HEK293 (cell line): ENCODE data around the gene THUMPD1.

ENCODE experiments used
- CTCF ChIA-PET: fragments of 350-600 bp; formaldehyde crosslinking; extraction: SDS; loops from one replicate; lab custom pipeline; 2021; ENCODE audit warnings: antibody characterized with exemption; lab: Yijun Ruan, JAX
- POLR2A ChIA-PET: fragments of 300-600 bp; formaldehyde crosslinking; extraction: SDS; loops from one replicate; lab custom pipeline; 2020; ENCODE audit warnings: antibody characterized with exemption, inconsistent platforms; lab: Yijun Ruan, JAX
- H3K27ac ChIP-seq: fragments of 200-500 bp; sonication (Bioruptor generic); 2 replicates; pipeline ENCODE4 v1.5.1; 2014; ENCODE audit warnings: low read depth, low read length, control low read depth, inconsistent platforms; ENCODE audit errors: extremely low read depth
- H3K36me3 ChIP-seq, 2 experiments: fragments of 200-500 bp in 1 of 2; sonication (Bioruptor generic) in 1 of 2; 1 replicate in 1 of 2; 2 replicates in 1 of 2; pipeline ENCODE4 v1.5.1; 2014 to 2017; ENCODE audit warnings: inconsistent platforms in 2 of 2, low read length in 2 of 2; ENCODE audit not compliant: control insufficient read depth in 2 of 2, insufficient read depth in 1 of 2
- H3K4me1 ChIP-seq: fragments of 200-500 bp; sonication (Bioruptor generic); 2 replicates; pipeline ENCODE4 v1.5.1; 2014; ENCODE audit warnings: mild to moderate bottlenecking, low read length, inconsistent platforms; ENCODE audit not compliant: control insufficient read depth, insufficient read depth
- H3K4me3 ChIP-seq: 2 replicates; pipeline ENCODE4 v1.5.1; 2011; ENCODE audit warnings: low read depth, mild to moderate bottlenecking, control low read depth, low read length, moderate library complexity
- H3K9me3 ChIP-seq: fragments of 200-500 bp; sonication (Bioruptor generic); 2 replicates; pipeline ENCODE4 v1.5.1; 2014; ENCODE audit warnings: low read depth, low read length, inconsistent platforms; ENCODE audit not compliant: control insufficient read depth, insufficient read depth
- KLF10 ChIP-seq: fragments of 450-650 bp; IDR thresholded peaks from 2 replicates; pipeline ENCODE4 v1.5.1; 2018; ENCODE audit warnings: missing biosample characterization, mild to moderate bottlenecking, missing genetic modification characterization
- KLF7 ChIP-seq: fragments of 450-650 bp; formaldehyde crosslinking; IDR thresholded peaks from 2 replicates; pipeline ENCODE4 v1.5.1; 2016; ENCODE audit warnings: missing biosample characterization, missing genetic modification characterization, borderline replicate concordance
- MYNN ChIP-seq: fragments of 450-650 bp; formaldehyde crosslinking; IDR thresholded peaks from 2 replicates; pipeline ENCODE4 v1.5.1; 2016; ENCODE audit warnings: missing biosample characterization, missing genetic modification characterization, borderline replicate concordance
- PRDM10 ChIP-seq: fragments of 450-650 bp; formaldehyde crosslinking; IDR thresholded peaks from 2 replicates; pipeline ENCODE4 v1.5.1; 2016; ENCODE audit warnings: missing biosample characterization, missing genetic modification characterization
- TSHZ1 ChIP-seq: fragments of 450-650 bp; formaldehyde crosslinking; IDR thresholded peaks from 2 replicates; pipeline ENCODE4 v1.5.1; 2016; ENCODE audit warnings: missing biosample characterization, missing genetic modification characterization, borderline replicate concordance
- ZBTB17 ChIP-seq: fragments of 450-650 bp; formaldehyde crosslinking; IDR thresholded peaks from 2 replicates; pipeline ENCODE4 v1.5.1; 2016; ENCODE audit warnings: missing biosample characterization, missing genetic modification characterization
- ZBTB21 ChIP-seq: fragments of 450-650 bp; formaldehyde crosslinking; IDR thresholded peaks from 2 replicates; pipeline ENCODE4 v1.5.1; 2017; ENCODE audit warnings: missing biosample characterization, missing genetic modification characterization
- ZBTB26 ChIP-seq: fragments of 450-650 bp; formaldehyde crosslinking; optimal IDR thresholded peaks from 2 replicates; pipeline ENCODE3; 2016; ENCODE audit warnings: missing biosample characterization, mild to moderate bottlenecking, missing genetic modification characterization
- ZBTB49 ChIP-seq: fragments of 450-650 bp; formaldehyde crosslinking; IDR thresholded peaks from 2 replicates; pipeline ENCODE4 v1.5.1; 2016; ENCODE audit warnings: missing biosample characterization, missing genetic modification characterization, low read depth
- ZNF10 ChIP-seq: fragments of 450-650 bp; formaldehyde crosslinking; IDR thresholded peaks from 2 replicates; pipeline ENCODE4 v1.5.1; 2017; ENCODE audit warnings: missing biosample characterization, missing genetic modification characterization
- ZNF16 ChIP-seq: fragments of 450-650 bp; formaldehyde crosslinking; IDR thresholded peaks from 2 replicates; pipeline ENCODE4 v1.5.1; 2016; ENCODE audit warnings: low read depth, missing biosample characterization, missing genetic modification characterization
- ZNF18 ChIP-seq: fragments of 450-650 bp; formaldehyde crosslinking; IDR thresholded peaks from 2 replicates; pipeline ENCODE4 v1.5.1; 2016; ENCODE audit warnings: missing biosample characterization, missing genetic modification characterization
- ZNF311 ChIP-seq: fragments of 450-650 bp; formaldehyde crosslinking; IDR thresholded peaks from 2 replicates; pipeline ENCODE4 v1.5.1; 2017; ENCODE audit warnings: missing biosample characterization, missing genetic modification characterization, borderline replicate concordance
- ZNF324 ChIP-seq: fragments of 450-650 bp; formaldehyde crosslinking; IDR thresholded peaks from 2 replicates; pipeline ENCODE4 v1.5.1; 2016; ENCODE audit warnings: missing biosample characterization, missing genetic modification characterization
- ZNF530 ChIP-seq: fragments of 450-650 bp; formaldehyde crosslinking; IDR thresholded peaks from 2 replicates; pipeline ENCODE4 v1.5.1; 2016; ENCODE audit warnings: low read depth, missing biosample characterization, missing genetic modification characterization
- ZNF560 ChIP-seq: fragments of 450-650 bp; formaldehyde crosslinking; IDR thresholded peaks from 2 replicates; pipeline ENCODE4 v1.5.1; 2017; ENCODE audit warnings: missing biosample characterization, missing genetic modification characterization, borderline replicate concordance
- ZNF768 ChIP-seq: fragments of 450-650 bp; formaldehyde crosslinking; IDR thresholded peaks from 2 replicates; pipeline ENCODE4 v1.5.1; 2018; ENCODE audit warnings: missing biosample characterization, mild to moderate bottlenecking, missing genetic modification characterization
- ZNF792 ChIP-seq: fragments of 450-650 bp; formaldehyde crosslinking; IDR thresholded peaks from 2 replicates; pipeline ENCODE4 v1.5.1; 2016; ENCODE audit warnings: missing biosample characterization, missing genetic modification characterization
- ZNF843 ChIP-seq: fragments of 450-650 bp; formaldehyde crosslinking; IDR thresholded peaks from 2 replicates; pipeline ENCODE4 v1.5.1; 2016; ENCODE audit warnings: missing biosample characterization, missing genetic modification characterization
- ZSCAN16 ChIP-seq: fragments of 450-650 bp; formaldehyde crosslinking; IDR thresholded peaks from 2 replicates; pipeline ENCODE4 v1.5.1; 2016; ENCODE audit warnings: missing biosample characterization, missing genetic modification characterization

THUMPD1 gene

GRCh38 chr16:20689668-20690067 is 52.0 kb downstream of the THUMPD1 start:
- CTCF ChIA-PET: no interaction called here
- no peak overlapping the region for H3K27ac ChIP-seq
- POLR2A ChIA-PET: no interaction called here

More at GRCh38 chr16:20689668-20690067, 52.0 kb downstream of the THUMPD1 start:
- TF ChIP-seq ZNF10 (tag by site-specific recombination) (no peak), KLF7 (tag by site-specific recombination) (no peak), ZNF792 (tag by site-specific recombination) (no peak), ZSCAN16 (tag by site-specific recombination) (no peak), ZNF560 (tag by site-specific recombination) (no peak), ZNF530 (tag by site-specific recombination) (no peak), ZNF311 (tag by site-specific recombination) (no peak), ZNF324 (tag by site-specific recombination) (no peak), TSHZ1 (tag by site-specific recombination) (no peak), ZBTB26 (tag by site-specific recombination) (no peak), KLF10 (tag by site-specific recombination) (no peak), ZBTB21 (tag by site-specific recombination) (no peak), MYNN (tag by site-specific recombination) (no peak), ZNF843 (no peak), PRDM10 (tag by site-specific recombination) (no peak), ZBTB17 (tag by site-specific recombination) (no peak), ZBTB49 (tag by site-specific recombination) (no peak), ZNF16 (no peak), ZNF18 (tag by site-specific recombination) (no peak), ZNF768 (tag by site-specific recombination) (no peak)
- Histone ChIP-seq H3K4me1 (no peaks in the 10 kb centered on the region), H3K4me3 (no peak overlapping the region), H3K9me3 (no peaks in the 10 kb centered on the region), H3K36me3 (no peaks in the 10 kb centered on the region)
